GM12878 (cell line): Measurements from ENCODE around the gene RAC2. TPM values are rescaled to one million over a fixed set of nuclear protein-coding genes. Genes with fewer than 3 reads are reported as not detected.
A peak's percentile ranks its signal among the peaks of the same experiment; 100 is the strongest.

Experiments
- BRCA1 ChIP-seq: IDR thresholded peaks from 2 replicates; pipeline ENCODE4 v1.6.1; 2011; ENCODE audit warnings: low read depth, low read length, improper control_type of control experiment
- FOXK2 ChIP-seq: fragments of 450-650 bp; IDR thresholded peaks from 2 replicates; pipeline ENCODE4 v1.6.1; 2017; ENCODE audit warnings: mild to moderate bottlenecking, moderate library complexity
- KDM1A ChIP-seq: fragments of 200-600 bp; sonication (generic); IDR thresholded peaks from 2 replicates; pipeline ENCODE4 v1.6.1; 2016; ENCODE audit warnings: borderline replicate concordance
- LARP7 ChIP-seq: fragments of 450-650 bp; IDR thresholded peaks from 2 replicates; pipeline ENCODE4 v1.6.1; 2017; ENCODE audit warnings: mild to moderate bottlenecking
- MEF2A ChIP-seq: IDR thresholded peaks from 2 replicates; pipeline ENCODE4 v1.6.1; 2011; ENCODE audit warnings: low read depth, mild to moderate bottlenecking, low read length, moderate library complexity; ENCODE audit not compliant: insufficient read depth
- RUNX3 ChIP-seq: IDR thresholded peaks from 2 replicates; pipeline ENCODE4 v1.6.1; 2012; ENCODE audit warnings: low read length, inconsistent platforms
- TAF1 ChIP-seq: IDR thresholded peaks from 2 replicates; pipeline ENCODE4 v1.6.1; 2011; ENCODE audit warnings: mild to moderate bottlenecking, low read depth, low read length, borderline replicate concordance
- WRNIP1 ChIP-seq: IDR thresholded peaks from 2 replicates; pipeline ENCODE4 v1.6.1; 2011; ENCODE audit warnings: low read depth, low read length, improper control_type of control experiment, borderline replicate concordance
- YY1 ChIP-seq: IDR thresholded peaks from 2 replicates; pipeline ENCODE4 v1.6.1; 2011; ENCODE audit warnings: low read depth, mild to moderate bottlenecking, low read length
- ZBED1 ChIP-seq: IDR thresholded peaks from 2 replicates; pipeline ENCODE4 v1.6.1; 2016; ENCODE audit warnings: borderline replicate concordance
- polyA plus RNA-seq, 11 experiments: library from polyadenylated mRNA; depleted of rRNA in 4 of 11; unstranded in 6 of 11; stranded (reverse) in 5 of 11; fragments of >200 nt; fragmentation: Nextera tagmentation in 4 of 11; fragmentation: Illumina TruSeq in 1 of 11; extraction: Ambion mirVana in 4 of 11; extraction: Trizol in 1 of 11; gene quantifications; 1 replicate in 1 of 11; 2 replicates in 10 of 11; pipeline versions ENCODE4 v1.2.1 to v1.2.3, GENCODE V29; 2011 to 2016; ENCODE audit warnings: inconsistent platforms in 2 of 11, missing spikeins in 2 of 11, low read depth in 1 of 11
- total RNA-seq, 4 experiments: library from RNA; depleted of rRNA in 3 of 4; stranded (reverse); fragments of >200 nt in 3 of 4; fragmentation: Illumina TruSeq in 1 of 4; extraction: Trizol in 1 of 4; gene quantifications; 2 replicates each; pipeline versions ENCODE4 v1.2.1 to v1.2.3, GENCODE V29; 2013 to 2021
- TF ChIP-seq, protein P1 (sequence below): fragments of 450-650 bp; IDR thresholded peaks from 2 replicates; pipeline ENCODE4 v1.6.1; 2017; ENCODE audit warnings: low read depth, mild to moderate bottlenecking, moderate library complexity
- TF ChIP-seq, protein P2 (sequence below): fragments of 450-650 bp; conservative IDR thresholded peaks from 2 replicates; pipeline ENCODE4 v1.6.1; 2017; ENCODE audit warnings: mild to moderate bottlenecking, moderate library complexity
- TF ChIP-seq, protein P3 (sequence below): fragments of 450-650 bp; formaldehyde crosslinking; IDR thresholded peaks from 2 replicates; pipeline ENCODE4 v1.4.0; 2022; ENCODE audit warnings: mild to moderate bottlenecking, moderate library complexity
- TF ChIP-seq, protein P4 (sequence below): IDR thresholded peaks from 2 replicates; pipeline ENCODE4 v1.6.1; 2011; ENCODE audit warnings: borderline replicate concordance, low read depth, mild to moderate bottlenecking, moderate library complexity, low read length; ENCODE audit not compliant: insufficient read depth, poor library complexity, severe bottlenecking

The RAC2 gene
- total and polyA plus RNA-seq, 10 of the 15 experiments (the other 5 are each of a cell fraction or from before 2014, with no cell fraction given): 102 to 386 (median 304) TPM

DNA sequence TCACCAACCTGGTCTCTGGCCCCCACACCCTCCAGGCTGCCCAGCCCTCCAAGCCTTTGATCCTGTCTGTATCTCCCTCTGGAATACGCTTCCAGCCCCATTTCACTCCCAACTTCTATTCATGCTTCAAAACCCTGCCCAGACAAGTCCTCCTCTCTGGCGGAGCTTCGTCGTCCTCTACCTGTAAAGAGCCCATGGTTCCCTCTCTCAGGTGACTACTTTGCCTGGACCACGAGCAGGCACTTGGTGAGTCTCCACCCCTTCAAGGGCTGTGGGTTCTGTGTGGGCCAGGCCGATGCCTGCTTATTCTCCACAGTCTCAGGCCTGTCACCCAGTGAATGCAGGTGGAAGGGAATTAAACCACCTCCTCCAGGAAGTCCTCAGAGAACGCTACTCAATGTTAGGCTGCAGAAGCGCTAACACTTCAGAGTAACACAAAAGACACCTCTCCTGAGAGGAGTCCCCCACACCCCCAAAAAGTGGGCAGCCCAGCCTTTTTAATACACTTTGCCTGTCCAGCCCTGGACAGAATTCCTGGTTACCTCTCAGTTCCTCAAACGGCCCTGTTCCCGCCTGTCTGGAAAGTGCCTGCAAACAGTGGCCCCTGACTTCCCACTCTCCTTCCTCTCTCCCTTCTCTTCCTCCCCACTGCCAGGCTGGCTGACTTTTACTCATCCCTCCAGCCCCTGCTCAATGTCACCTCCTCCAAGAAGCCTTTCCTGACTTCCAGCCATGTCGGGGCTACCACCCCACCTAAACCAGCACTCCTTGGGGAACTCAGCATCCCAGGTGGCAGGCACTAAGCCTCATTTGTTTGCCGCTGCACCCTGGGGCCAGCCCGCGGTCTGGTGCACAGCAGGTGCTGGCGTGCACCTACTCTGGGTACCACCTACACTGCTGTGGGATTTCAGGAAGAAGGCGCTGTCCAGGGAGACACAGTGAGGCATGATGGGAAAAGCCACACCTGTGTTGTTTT, 9.0 kb downstream of the RAC2 start (continued):
- TF ChIP-seq, protein P1, sequence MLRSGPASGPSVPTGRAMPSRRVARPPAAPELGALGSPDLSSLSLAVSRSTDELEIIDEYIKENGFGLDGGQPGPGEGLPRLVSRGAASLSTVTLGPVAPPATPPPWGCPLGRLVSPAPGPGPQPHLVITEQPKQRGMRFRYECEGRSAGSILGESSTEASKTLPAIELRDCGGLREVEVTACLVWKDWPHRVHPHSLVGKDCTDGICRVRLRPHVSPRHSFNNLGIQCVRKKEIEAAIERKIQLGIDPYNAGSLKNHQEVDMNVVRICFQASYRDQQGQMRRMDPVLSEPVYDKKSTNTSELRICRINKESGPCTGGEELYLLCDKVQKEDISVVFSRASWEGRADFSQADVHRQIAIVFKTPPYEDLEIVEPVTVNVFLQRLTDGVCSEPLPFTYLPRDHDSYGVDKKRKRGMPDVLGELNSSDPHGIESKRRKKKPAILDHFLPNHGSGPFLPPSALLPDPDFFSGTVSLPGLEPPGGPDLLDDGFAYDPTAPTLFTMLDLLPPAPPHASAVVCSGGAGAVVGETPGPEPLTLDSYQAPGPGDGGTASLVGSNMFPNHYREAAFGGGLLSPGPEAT: 0 out of 2 replicates have a peak, but pooled peaks have one; percentile 13
- TF ChIP-seq KDM1A: no peak
- TF ChIP-seq YY1: no peak
- TF ChIP-seq FOXK2: no peak
- TF ChIP-seq TAF1: no peak
- TF ChIP-seq ZBED1: no peak
- TF ChIP-seq, protein P2, sequence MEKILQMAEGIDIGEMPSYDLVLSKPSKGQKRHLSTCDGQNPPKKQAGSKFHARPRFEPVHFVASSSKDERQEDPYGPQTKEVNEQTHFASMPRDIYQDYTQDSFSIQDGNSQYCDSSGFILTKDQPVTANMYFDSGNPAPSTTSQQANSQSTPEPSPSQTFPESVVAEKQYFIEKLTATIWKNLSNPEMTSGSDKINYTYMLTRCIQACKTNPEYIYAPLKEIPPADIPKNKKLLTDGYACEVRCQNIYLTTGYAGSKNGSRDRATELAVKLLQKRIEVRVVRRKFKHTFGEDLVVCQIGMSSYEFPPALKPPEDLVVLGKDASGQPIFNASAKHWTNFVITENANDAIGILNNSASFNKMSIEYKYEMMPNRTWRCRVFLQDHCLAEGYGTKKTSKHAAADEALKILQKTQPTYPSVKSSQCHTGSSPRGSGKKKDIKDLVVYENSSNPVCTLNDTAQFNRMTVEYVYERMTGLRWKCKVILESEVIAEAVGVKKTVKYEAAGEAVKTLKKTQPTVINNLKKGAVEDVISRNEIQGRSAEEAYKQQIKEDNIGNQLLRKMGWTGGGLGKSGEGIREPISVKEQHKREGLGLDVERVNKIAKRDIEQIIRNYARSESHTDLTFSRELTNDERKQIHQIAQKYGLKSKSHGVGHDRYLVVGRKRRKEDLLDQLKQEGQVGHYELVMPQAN: no peak
- no peak for TF ChIP-seq RUNX3
- no peak for TF ChIP-seq BRCA1
- no peak for TF ChIP-seq LARP7
- TF ChIP-seq, protein P3, sequence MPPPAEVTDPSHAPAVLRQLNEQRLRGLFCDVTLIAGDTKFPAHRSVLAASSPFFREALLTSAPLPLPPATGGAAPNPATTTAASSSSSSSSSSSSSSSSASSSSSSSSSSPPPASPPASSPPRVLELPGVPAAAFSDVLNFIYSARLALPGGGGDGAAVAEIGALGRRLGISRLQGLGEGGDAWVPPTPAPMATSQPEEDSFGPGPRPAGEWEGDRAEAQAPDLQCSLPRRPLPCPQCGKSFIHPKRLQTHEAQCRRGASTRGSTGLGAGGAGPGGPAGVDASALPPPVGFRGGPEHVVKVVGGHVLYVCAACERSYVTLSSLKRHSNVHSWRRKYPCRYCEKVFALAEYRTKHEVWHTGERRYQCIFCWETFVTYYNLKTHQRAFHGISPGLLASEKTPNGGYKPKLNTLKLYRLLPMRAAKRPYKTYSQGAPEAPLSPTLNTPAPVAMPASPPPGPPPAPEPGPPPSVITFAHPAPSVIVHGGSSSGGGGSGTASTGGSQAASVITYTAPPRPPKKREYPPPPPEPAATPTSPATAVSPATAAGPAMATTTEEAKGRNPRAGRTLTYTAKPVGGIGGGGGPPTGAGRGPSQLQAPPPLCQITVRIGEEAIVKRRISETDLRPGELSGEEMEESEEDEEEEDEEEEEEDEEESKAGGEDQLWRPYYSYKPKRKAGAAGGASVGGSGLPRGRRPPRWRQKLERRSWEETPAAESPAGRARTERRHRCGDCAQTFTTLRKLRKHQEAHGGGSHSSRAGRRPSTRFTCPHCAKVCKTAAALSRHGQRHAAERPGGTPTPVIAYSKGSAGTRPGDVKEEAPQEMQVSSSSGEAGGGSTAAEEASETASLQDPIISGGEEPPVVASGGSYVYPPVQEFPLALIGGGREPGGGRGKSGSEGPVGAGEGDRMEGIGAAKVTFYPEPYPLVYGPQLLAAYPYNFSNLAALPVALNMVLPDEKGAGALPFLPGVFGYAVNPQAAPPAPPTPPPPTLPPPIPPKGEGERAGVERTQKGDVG (CRISPR knock-in tag): no peak
- TF ChIP-seq MEF2A: no peak
- TF ChIP-seq, protein P4, sequence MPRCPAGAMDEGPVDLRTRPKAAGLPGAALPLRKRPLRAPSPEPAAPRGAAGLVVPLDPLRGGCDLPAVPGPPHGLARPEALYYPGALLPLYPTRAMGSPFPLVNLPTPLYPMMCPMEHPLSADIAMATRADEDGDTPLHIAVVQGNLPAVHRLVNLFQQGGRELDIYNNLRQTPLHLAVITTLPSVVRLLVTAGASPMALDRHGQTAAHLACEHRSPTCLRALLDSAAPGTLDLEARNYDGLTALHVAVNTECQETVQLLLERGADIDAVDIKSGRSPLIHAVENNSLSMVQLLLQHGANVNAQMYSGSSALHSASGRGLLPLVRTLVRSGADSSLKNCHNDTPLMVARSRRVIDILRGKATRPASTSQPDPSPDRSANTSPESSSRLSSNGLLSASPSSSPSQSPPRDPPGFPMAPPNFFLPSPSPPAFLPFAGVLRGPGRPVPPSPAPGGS: no peak
- TF ChIP-seq WRNIP1: no peak
